DMS153 treated with DMSO at 0.1 percent for 48 hours (cell line): Measurements from ENCODE around the gene PFKP.
A peak's percentile ranks its signal among the peaks of the same experiment; 100 is the strongest.

Experiments
- DNase-seq: peaks from one replicate; lab custom pipeline; 2025; ENCODE audit not compliant: unreplicated experiment; lab: John Stamatoyannopoulos, UW

PFKP gene

DNA sequence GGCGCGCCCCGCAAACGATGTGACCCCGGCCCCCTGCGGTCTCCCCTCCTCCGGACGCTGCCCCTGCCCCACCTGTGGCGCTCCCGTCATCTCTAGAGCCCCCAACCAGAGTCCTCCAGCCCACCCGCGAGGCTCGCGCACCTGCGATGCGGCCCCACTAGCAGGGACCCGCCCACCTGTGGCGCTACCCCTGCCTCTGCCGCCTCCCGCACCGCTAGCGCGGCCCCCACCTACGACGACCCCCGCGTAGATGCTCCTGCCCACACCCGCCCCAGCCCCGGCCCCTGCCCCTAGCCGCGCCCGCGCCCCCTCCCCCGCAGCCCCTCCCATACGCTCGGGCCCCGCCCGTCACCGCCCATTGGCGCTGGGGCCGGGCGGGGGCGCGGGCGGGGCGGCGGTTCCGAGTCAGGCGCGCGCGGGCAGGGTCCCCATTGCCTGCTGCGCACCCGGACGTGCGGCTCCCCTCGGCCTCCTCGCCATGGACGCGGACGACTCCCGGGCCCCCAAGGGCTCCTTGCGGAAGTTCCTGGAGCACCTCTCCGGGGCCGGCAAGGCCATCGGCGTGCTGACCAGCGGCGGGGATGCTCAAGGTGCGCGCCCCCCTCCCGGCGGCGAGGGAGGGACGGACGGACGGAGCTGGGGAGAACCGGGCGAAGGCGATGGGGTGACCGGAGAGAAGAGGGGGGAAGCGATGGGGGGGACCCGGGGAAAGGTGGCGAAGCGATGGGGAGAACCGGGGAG, at the start of gene PFKP:
Gene PFKP, plus strand, starts transcription at position 431 of the 741 bp plus-strand sequence. Its CDS starts 48 bp downstream, at position 479.
- no peak for DNase-seq

DNA sequence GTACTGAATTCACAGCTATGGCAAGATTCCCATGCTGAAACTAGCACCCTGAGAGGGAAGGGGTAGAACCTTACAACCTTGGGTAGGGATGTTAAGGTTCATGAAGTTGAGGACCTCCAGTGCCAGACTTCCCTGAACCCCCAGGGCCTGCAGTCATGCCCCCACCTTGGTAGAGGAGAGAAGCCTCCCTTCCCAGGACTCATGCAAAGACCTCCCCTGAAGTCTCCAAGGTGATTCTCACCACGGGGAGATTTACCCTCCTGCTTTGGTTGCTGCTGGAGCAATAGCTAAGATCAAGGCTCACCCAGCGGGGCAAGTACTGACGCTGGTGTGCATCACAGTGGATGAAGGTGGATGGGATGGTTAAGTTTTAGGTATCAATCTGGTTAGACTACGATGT, 49.1 kb upstream of the PFKP start:
- DNase-seq: no peak

DNA sequence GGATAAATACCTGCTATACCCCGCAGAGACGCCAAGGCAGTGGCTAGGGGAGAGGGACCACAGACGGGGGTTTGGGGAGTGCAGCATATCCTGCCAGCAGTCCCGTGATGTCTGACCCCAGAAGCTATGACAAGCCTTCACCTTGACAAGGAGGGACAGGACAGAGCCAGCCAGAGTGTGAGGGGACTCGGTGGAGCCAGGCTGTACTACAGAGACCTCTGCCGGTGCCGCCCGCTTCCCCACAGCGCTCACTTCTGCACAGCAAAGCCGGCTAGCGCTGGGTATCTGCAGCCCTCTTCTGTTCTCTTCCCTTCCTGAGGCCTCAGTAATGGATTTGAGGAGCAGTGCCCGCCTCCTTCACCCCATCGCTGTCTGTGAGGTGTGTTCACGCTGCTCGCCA, 47.0 kb upstream of the PFKP start:
- DNase-seq: no peak

DNA sequence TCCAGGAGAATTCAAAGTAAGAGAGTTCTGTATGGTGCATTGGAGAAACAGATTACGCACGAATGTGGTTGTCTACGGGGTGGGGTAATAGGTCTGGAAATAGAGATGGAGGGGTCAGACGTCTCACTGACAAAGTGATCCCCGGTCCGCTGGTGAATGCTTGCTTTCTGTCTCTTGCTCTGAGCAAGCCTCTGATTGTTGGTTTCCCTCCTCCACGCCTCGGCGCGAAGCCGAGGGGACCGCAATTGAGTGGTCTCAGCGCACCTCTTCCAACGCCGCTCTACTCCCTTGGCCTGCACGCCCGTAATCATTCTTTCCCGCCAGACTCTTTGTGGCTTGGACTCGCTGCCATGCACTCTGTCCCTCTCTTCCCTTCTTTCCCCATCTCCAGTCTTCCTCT, 46.5 kb upstream of the PFKP start:
- DNase-seq: no peak

DNA sequence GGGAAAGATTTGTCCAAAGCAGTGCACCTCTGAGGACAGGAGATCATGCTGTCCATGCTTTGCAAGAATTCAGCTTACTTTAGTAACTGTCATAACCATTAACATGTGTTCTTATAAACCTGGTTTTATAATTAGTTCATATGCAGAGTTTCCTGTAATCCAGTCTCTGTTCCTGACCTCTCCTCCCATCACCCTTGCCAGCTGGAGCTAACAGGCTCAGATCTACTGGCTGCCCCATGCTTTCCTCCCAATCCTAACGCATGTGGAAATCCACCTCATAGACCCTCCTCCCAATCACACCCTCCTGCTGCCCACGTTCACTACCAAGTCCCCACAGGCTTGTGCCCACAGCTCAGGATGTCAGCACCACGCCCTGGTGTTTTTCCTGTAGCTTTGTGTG, 45.3 kb upstream of the PFKP start:
- DNase-seq: no peak

DNA sequence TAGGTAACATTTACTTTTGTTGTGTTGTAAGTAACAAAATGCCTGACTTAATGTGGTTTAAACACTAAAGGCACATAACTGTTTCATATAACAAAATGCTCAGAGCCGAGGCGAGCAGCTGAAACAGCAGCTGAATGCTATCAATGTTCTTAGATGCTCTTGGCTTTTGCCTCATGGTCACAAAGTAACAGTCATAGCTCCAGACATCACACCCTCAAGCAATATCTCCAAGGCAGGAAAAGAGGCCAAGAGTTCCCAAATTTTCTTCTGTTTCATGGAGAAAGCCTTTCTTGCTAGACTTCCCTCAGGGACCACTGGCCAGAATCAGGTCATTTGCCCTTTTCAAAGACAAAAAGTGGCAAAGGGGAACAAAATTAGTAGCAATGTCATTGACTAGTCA, 43.5 kb upstream of the PFKP start:
- DNase-seq: no peak

DNA sequence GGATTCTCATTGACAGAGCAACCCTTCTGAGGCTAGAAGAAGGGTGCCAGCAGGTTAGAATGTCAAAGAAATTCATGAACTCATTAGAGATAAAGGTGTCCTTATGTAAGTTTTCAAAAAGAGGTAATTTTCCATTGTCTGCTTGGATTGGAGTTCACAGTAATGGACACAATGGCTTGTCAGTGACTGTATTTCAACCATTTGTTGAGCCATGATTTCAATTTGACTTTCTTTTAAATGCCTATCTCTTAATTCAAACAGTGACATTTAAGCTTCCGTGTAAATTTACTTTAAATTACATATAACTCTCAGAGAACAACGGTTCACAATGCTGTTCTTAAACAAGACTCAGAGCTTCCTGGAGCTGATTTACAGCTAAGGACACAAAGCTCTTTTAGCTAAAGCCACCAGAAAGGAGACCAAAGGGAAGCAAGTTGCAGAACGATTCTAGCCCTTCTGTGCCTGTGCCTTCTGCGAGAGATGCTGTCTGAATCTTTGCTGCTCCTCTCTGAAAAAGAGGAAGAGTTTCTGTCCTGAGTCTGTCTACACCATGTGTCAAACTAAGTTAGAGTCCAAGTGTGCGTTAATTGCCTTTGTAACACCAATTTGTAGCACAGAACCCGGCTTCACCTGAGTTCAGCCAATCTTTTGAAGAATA, 42.2 kb upstream of the PFKP start:
- no peak for DNase-seq

DNA sequence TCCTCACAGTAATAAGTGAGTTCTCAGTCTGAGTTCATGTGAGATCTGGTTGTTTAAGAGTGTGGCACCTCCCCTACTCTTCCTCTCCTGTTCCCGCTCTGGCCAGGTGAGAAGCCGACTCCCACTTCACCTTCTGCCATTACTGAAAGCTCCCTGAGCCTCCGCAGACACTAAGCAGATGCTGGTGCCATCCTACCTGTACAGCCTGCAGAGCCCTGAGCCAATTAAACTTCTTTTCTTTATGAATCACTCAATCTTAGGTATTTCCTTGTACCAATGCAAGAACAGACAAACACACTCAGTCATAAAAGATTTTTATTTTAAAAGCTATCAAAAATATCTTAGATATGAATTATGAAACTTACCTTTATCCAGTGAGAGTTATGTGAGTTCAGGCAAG, 39.5 kb upstream of the PFKP start:
- DNase-seq: no peak

DNA sequence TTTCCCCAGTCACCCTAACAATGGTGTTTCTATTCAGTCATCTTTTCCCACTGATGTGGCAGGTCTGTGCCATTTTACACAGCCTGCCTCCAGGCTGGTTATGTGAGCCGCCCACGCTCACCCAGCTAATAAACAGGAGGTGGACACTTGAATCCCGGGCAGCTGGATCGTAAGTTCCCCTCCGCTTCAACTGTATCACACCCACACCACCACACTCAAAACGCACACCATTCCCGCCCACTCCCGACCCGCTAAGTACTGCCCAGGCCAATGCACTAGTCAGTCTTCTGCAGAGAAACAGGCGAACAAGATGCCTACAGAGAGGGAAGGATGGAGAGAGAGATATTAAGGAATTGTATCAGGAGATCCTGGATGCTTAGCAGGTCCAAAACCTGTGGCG, 38.9 kb upstream of the PFKP start:
- DNase-seq: no peak

DNA sequence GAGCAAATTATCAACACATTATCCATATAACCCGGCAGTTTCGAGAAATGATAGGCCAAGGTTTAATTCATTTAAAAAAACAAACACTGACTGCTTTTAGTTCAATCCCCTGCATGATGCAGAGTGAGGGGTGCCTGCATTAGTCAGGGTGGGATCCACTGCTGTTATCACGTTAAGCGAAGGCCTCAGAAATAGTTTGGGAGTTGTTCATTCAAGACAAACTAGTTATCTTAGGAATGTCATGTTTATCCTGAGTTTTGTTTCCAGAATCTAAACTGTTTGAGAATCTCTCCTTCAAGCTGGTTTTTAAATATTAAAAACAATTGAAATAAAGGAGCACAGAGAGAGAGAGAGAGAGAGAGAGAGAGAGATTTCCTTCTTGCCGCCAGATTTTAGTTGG, 36.6 kb upstream of the PFKP start:
- no peak for DNase-seq

DNA sequence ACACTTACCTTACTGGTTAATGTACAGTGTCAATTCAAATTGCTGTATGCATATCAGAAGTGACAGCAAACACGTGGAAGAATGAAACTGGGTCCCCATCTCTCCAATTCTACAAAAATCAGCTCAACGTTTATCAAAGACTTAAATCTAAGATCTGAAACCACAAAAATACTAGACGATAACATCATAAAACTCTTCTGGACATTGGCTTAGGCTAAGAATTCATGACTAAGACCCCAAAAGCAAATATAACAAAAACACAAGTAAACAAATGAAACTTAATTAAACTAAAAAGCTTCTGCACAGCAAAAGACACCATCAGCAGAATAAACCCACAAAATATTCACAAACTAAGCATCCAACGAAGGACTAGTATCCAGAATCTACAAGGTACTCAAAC, 35.9 kb upstream of the PFKP start:
- no peak for DNase-seq

DNA sequence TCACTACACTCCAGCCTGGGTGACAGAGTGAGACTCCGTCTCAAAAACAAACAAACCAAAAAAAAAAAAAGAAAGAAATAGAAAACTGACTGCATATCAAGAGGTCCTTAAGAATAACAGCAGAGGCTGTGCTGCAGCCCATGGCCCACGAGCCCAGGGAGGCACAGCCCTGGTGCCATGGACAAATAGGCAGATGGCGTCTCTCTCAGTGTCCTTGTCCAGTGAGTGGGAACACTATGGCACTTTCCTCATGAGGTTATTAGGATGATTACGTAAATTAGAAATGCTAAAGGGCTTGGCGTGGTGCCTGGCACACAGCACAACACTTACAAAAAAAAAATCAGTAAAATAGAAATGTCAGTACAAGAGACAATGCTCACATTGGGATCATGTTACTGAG, 33.4 kb upstream of the PFKP start:
- no peak for DNase-seq

DNA sequence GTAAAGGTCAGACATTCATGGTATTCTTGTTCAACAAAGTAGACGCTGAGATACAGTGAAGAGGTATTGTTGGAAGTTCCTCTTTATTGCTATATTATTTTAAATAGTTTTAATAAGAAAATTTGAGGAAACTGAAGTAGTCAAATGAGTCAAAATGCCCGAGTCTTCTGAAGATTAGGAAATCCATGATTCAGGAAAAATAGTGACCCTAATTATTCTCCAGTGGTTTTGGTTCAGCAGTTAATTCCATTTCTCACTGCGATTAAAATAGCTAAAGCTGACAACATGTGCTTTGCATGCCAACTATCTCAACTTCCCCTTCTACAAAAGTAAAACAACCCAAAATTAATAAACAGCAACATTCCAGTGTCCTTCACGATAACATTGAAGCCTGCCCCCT, 32.7 kb upstream of the PFKP start:
- DNase-seq: no peak

DNA sequence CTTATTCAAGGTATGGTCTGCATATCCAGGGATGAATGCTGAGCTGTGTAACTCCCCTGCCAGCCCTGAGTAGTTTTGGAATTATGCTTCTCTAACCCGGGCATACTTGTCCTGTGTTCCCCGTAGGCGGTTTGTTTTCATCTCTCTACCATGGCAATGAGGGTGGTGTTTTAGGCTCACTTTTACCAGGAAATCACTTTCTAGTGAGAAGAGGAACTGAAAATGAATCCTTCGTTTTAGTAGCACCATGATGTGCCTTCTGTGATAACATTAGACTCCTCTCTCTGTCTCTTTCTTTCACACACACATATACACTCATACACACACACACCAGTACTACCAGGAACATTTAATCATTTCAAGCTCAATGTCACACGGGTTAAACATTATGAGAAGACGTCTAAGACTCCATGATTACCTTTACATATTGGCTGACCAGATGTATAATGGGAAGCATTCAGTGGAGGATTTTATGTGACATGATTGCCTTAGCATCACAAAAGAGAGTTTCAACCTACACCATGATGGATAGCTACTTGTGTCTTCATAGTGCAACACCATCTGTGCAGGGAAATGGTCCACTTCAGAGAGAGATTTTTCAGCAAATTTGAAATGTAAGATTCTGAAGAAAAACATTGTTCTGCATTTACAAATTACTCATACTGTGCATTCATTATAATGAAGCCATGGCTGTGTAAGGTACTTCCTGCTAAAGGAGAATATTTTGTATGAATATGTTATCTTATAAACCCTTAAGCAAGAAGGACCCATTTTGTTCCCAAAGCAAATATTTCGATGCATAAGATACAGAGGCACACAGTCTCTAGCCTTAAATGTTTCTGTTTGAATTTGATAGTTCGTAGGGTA, 31.0 kb upstream of the PFKP start:
- DNase-seq: no peak

DNA sequence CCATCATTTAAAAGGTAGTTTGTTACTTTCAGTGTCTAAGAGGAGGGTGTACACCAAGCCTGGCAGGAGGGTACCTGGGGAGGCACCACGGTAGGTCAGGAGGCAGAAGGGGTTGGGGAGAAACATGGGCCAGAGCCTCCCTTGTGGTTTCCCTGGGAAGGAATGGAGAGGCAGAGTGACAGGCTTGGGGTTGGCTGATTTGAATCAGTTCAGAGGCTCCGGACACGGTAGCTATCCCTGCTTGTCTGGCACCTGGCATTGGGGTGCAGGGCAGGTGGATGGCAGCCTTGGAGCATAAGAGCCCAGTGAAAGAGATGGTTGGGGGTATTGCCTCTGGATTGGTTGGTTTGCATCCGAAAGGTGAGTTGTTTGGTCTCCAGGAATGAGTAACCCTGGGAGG, 30.2 kb upstream of the PFKP start:
- no peak for DNase-seq

DNA sequence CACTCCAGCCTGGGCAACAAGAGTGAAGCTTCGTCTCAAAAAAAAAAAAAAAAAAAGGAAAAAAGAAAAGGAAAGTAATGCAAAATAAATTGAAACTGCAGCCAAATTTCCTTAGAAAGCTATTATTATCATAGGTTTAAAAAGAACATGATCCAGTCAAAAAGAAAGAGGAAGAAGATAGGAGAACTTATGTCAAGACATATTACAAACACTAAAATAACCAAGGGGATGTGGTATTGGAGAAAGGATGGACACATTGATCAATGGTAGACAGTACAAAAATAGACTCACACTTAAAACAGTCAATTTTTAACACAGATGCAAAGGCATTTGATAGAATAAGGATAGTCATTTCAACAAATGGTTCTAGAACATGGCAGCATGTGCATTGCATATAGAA, 27.3 kb upstream of the PFKP start:
- no peak for DNase-seq

DNA sequence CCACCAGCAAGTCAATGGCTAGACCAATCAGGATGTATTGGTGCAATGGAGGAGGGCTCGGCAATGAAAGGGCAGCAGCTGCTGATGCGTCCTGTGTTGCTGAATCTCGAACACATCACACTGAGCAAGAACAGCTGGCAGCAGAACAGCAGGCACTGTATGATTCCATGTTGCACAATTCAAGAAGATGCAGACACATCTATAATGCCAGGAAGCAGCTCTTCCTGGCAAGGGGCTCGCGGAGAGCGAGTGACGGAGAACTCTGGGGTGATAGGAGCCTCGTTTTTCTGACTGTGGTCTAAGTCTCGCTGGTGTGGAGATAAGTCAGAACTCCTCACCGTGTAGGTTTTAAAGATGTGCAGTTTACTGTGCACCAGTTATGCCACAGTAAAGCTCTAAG, 24.8 kb upstream of the PFKP start:
- DNase-seq: no peak

DNA sequence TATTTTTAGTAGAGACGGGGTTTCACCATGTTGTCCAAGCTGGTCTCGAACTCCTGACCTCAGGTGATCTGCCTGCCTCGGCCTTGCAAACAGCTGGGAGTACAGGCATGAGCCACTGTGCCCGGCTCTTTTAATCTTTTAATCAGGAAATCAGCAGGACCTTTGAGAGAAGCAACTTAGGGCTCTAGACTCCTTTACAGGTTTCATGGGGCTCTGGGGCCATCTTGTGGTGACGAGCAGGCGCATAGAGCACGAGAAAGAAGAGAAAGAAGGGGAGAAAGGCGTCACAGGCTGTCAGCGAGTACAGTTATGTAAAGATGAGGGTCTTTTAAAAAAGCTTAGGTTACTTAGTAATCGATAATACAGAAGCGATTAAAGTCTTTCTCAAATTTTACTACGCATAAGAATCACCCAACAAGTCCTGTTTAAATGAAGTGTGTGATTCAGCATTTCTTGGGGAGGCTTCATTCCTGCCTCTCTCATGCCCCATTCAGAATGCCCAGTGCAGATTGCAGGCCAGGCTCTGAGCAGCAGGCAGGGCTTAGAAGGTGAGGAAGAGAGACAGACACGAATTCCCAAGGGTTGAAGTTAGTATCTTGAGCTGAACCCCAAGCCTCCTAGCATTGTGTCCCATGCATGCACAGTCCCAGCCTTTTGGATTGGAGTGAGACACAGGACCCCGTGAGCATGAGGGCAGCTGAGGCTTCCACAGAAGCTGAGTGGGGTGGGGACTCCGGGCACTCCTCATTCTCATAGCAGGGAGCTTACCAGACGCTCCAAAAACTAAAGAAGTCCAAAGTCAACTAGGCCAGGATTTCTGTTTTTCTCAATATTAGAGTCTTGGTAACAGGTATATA, 23.6 kb upstream of the PFKP start:
- peak; percentile 16 for DNase-seq

DNA sequence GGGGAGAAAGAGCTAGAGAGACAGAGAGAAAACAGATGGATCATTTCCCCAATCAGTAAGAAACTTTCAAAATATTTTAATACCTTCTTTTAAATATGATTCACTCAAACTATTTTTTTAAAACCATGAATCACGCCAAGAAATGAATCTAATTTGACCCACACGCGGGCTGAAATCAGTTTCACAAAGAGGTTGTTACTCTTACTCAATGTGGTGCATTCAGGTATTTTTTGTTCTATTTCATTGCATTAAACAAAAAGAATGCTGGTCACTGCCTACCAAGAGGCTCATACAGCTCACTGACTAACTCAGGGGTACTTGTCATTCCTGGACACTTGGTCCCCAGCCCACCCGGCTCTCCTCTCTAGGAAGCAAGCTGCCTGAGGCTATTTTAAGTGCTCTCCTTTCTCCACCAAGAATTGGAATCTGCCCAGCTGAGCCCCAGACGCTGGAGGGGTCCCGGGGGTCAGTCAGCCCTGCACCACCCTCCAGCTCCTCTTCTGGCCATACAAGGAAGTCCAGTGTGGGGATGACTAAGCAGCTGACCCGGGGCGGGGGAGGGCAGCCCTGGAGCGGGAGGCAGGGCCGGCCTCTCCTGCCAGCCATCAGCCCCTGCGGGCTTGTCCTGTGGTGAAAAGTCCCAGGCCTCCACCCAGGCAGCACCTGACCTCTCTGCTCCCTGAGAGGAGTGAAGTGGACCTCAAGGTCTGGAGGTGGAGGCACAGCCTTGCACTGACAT, 21.7 kb upstream of the PFKP start:
- DNase-seq: no peak

DNA sequence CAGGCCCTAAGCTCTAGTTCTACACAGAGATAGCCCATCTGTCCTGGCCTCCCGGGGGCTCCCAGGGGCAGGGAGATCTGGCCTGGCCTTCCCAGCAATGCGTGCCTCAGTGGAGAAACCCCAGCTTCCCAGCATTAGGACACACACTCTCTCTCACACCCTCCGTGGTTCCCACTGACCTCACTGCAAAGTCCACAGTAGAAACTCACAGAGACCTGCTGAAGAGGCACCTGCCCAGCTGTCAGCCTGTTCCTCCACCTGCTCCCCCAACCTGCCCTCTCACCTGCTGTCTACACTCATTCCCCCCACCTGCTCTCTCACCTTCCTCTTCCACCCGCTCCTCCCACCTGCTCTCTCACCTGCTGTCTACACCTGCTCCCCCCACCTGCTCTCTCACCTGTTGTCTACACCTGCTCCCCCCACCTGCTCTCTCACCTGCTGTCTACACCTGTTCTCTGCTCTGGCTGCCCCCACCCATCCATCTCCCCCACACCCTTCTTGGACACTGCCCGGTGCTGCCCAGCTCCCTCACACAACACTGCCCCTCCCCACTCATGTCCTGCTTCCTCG, 21.1 kb upstream of the PFKP start:
- DNase-seq: no peak
